HEK293T (cell line): ENCODE data around the gene SUSD4.

Experiments used
- CTCF ChIA-PET: fragments of 350-600 bp; formaldehyde crosslinking; extraction: SDS; loops from one replicate; lab custom pipeline; 2021; ENCODE audit warnings: antibody characterized with exemption, inconsistent platforms; lab: Yijun Ruan, JAX
- POLR2A ChIA-PET: fragments of 350-600 bp; formaldehyde crosslinking; extraction: SDS; loops from one replicate; lab custom pipeline; 2020; ENCODE audit warnings: antibody characterized with exemption, inconsistent platforms; lab: Yijun Ruan, JAX
- DNase-seq: peaks from one replicate; pipeline ENCODE4 v3.0.0; 2012; ENCODE audit warnings: mixed read lengths; ENCODE audit errors: extremely low spot score
- ARNT ChIP-seq: fragments of 450-650 bp; IDR thresholded peaks from 2 replicates; pipeline ENCODE4 v1.6.1; 2017; ENCODE audit warnings: mild to moderate bottlenecking
- BHLHE40 ChIP-seq: fragments of 450-650 bp; IDR thresholded peaks from 2 replicates; pipeline ENCODE4 v1.6.1; 2016; ENCODE audit warnings: mild to moderate bottlenecking, moderate library complexity, borderline replicate concordance
- CTBP1 ChIP-seq: fragments of 450-650 bp; IDR thresholded peaks from 2 replicates; pipeline ENCODE4 v1.6.1; 2016; ENCODE audit warnings: borderline replicate concordance
- ELF4 ChIP-seq: fragments of 450-650 bp; IDR thresholded peaks from 2 replicates; pipeline ENCODE4 v1.6.1; 2017; ENCODE audit warnings: antibody characterized with exemption
- FOXA1 ChIP-seq: fragments of 450-650 bp; IDR thresholded peaks from 2 replicates; pipeline ENCODE4 v1.6.1; 2016; ENCODE audit warnings: mild to moderate bottlenecking
- FOXK2 ChIP-seq: fragments of 450-650 bp; IDR thresholded peaks from 2 replicates; pipeline ENCODE4 v1.6.1; 2016; ENCODE audit warnings: mild to moderate bottlenecking
- FOXM1 ChIP-seq: fragments of 450-650 bp; IDR thresholded peaks from 2 replicates; pipeline ENCODE4 v1.6.1; 2017; ENCODE audit warnings: mild to moderate bottlenecking, borderline replicate concordance
- HDGF ChIP-seq: fragments of 450-650 bp; IDR thresholded peaks from 2 replicates; pipeline ENCODE4 v1.6.1; 2017; ENCODE audit warnings: antibody characterized with exemption, borderline replicate concordance
- L3MBTL2 ChIP-seq: fragments of 450-650 bp; conservative IDR thresholded peaks from 2 replicates; pipeline ENCODE4 v1.6.1; 2016; ENCODE audit warnings: mild to moderate bottlenecking
- LEF1 ChIP-seq: fragments of 450-650 bp; IDR thresholded peaks from 2 replicates; pipeline ENCODE4 v1.6.1; 2017; ENCODE audit warnings: mild to moderate bottlenecking, borderline replicate concordance
- NFRKB ChIP-seq: fragments of 450-650 bp; IDR thresholded peaks from 2 replicates; pipeline ENCODE4 v1.6.1; 2016; ENCODE audit warnings: mild to moderate bottlenecking, moderate library complexity
- SP1 ChIP-seq: fragments of 450-650 bp; IDR thresholded peaks from 2 replicates; pipeline ENCODE4 v1.6.1; 2017
- SUZ12 ChIP-seq: fragments of 450-650 bp; IDR thresholded peaks from 2 replicates; pipeline ENCODE4 v1.6.1; 2016; ENCODE audit warnings: mild to moderate bottlenecking
- TARDBP ChIP-seq: fragments of 450-650 bp; IDR thresholded peaks from 2 replicates; pipeline ENCODE4 v1.6.1; 2016
- ZNF384 ChIP-seq: fragments of 450-650 bp; IDR thresholded peaks from 2 replicates; pipeline ENCODE4 v1.6.1; 2016
- TF ChIP-seq, protein P1 (sequence below): fragments of 450-650 bp; IDR thresholded peaks from 2 replicates; pipeline ENCODE4 v1.6.1; 2016

Gene SUSD4

DNA sequence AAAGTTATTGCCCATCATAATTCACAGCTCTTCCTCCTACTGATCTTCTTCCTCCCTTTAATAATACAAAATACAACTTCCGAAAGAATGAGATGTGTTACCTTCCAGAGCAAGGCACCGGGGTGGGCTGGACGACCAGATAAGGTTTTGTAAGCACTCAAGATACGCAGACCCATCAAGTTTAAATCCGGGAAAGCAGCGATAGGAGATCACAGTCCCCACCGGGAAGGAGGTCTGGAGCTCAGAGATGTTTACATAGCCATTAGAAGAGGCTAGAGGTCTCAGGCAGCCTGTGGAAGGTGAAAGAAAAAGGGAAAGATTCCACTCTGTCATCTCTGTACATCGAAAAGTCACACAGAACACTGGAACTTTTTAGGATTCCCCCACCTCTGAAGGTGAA, 99.4 kb downstream of the SUSD4 start:
- ChIA-PET CTCF (no interaction called here), POLR2A (no interaction called here)
- TF ChIP-seq SP1 (no peak), SUZ12 (no peak), NFRKB (no peak), LEF1 (no peak), CTBP1 (no peak), ARNT (no peak), FOXM1 (no peak), TARDBP (no peak), ELF4 (no peak), BHLHE40 (no peak)
- no peak for DNase-seq

DNA sequence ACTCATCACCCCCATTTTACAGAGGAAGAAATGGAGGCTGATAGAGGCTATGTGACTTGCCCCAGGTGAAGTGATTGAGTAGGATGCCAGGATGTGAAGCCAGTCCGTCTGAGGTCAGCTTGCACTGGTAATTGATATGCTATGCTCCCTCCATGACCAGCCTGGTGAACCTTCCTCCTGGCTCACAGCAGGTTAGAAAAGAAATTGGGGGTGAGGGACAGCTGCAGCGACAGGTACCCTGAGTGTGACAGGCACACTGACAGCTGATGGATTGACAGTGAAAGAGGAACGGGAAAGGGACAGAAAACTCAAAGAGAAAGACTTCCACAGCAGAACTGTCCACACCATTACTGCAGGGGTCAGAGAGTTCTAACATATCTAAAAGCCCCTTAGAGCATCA, 102.1 kb downstream of the SUSD4 start:
- DNase-seq, result no peak
- no peak for TF ChIP-seq FOXK2
- no peak for TF ChIP-seq FOXM1
- no peak for TF ChIP-seq L3MBTL2
- no peak for TF ChIP-seq ZNF384
- TF ChIP-seq SP1, result no peak
- TF ChIP-seq TARDBP, result no peak
- no peak for TF ChIP-seq ELF4
- no peak for TF ChIP-seq ARNT
- ChIA-PET POLR2A (no interaction called here), CTCF (no interaction called here)

DNA sequence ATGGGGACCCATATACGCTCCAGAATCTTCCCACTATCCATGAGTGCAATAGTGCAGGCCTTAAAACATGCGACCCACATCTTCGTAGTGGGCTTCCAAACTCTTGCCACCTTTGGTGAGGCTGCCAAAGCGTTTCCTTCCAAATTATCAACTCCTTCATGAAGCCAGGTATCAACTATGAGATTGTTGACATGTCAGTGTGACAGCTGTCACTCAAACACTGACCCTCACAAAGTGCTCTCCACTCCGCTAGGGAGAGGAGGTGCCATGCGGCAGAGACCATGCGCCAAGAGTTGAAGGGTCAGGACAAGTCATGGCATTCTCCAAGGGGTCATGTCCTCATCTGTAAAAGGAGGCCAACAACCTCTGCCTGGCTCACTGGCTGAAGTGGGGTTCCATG, 103.3 kb downstream of the SUSD4 start:
- ChIA-PET CTCF (no interaction called here), POLR2A (no interaction called here)
- DNase-seq, result no peak
- no peak for TF ChIP-seq HDGF
- TF ChIP-seq, protein P1, sequence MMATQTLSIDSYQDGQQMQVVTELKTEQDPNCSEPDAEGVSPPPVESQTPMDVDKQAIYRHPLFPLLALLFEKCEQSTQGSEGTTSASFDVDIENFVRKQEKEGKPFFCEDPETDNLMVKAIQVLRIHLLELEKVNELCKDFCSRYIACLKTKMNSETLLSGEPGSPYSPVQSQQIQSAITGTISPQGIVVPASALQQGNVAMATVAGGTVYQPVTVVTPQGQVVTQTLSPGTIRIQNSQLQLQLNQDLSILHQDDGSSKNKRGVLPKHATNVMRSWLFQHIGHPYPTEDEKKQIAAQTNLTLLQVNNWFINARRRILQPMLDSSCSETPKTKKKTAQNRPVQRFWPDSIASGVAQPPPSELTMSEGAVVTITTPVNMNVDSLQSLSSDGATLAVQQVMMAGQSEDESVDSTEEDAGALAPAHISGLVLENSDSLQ, result peak; percentile 92

DNA sequence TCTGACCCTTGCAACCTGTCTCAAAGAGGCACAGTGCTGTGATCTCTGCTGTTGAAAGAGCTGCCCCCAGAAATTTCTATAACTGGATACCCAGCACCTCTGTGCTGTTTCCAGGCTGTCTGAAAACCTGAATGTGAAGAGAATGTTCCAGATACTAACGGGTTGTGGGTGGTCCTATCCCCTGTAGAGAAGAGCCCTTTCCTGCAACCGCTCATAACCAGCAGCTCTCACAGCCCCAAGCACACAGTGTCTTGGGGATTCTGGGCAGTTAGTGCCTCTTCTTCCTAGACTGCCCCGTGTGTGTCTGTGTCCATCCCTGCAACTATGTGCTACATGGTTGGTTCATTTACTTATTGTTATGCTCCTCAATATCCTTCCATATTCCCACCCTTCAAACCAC, 104.5 kb downstream of the SUSD4 start:
- TF ChIP-seq NFRKB, result no peak
- no peak for TF ChIP-seq ELF4
- TF ChIP-seq FOXA1, result no peak
- TF ChIP-seq TARDBP, result no peak
- no peak for TF ChIP-seq CTBP1
- TF ChIP-seq LEF1, result no peak
- TF ChIP-seq SUZ12, result no peak
- POLR2A ChIA-PET, result no interaction called here
- CTCF ChIA-PET, result no interaction called here
- no peak for DNase-seq

DNA sequence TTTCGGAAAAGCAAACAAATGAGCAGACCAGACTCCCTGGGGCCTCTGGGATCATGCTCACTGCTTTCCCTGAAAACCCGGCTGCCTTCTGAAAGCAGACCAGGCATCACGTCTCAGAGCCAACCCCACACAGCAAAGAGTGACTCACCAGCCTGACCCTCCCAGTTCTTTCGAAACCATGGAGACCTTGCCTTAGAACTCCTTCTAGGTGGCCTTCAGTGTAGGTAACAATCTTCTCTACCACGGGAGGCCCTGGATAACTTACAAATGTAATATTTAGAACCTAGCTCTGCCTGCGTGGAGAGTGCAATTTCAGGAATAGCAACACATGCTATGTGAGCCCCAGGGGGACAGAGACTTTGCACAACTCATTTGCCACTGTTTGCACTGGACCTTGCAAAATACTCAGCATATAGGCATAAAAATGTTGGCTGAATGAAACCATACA, 105.2 kb downstream of the SUSD4 start:
- ChIA-PET POLR2A (no interaction called here), CTCF (no interaction called here)
- TF ChIP-seq L3MBTL2, result no peak
- TF ChIP-seq NFRKB, result no peak
- no peak for TF ChIP-seq TARDBP
- no peak for TF ChIP-seq ZNF384
- no peak for TF ChIP-seq BHLHE40
- TF ChIP-seq SUZ12, result no peak
- TF ChIP-seq FOXK2, result no peak
- TF ChIP-seq LEF1, result no peak
- no peak for TF ChIP-seq FOXA1
- TF ChIP-seq HDGF, result no peak
- TF ChIP-seq, protein P1, result no peak
- TF ChIP-seq SP1, result no peak
- TF ChIP-seq ELF4, result no peak
- no peak for TF ChIP-seq CTBP1
- no peak for TF ChIP-seq FOXM1

DNA sequence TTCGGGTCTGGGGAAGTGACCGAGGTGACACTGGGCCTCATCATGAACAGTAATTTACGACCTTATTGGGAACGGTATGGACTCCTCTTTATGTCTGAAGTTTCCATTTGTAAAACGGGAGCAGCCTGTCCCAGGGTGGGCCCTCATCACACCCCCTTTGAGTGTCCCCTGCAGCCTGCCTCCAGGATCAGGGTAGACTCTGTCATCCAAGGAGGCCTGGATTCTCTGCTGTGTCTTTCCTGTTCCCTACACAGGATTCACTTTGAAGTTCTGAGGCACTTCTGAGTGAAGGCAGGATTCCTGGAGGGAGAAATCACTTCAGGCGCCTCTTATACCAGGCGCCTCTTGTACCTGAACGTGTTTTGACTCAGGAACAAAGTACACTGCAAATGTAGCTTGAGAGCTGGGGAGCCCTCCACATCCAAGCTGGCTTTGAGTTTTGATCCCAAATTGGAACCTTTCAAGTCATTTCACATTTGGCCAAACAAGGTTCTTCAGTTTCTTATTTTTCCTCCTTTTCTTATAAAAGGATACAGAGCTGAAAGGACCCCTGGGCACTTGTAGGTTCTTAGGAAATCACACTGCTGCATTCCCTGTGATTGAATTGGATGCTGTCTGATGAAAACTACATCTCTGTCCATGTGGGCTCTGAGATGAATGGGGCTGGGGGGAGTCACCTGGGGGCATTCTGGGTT, 106.0 kb downstream of the SUSD4 start:
- no peak for TF ChIP-seq HDGF
- no peak for TF ChIP-seq LEF1
- no peak for TF ChIP-seq FOXA1
- no peak for TF ChIP-seq ZNF384
- TF ChIP-seq FOXK2, result no peak
- no peak for TF ChIP-seq FOXM1
- no peak for TF ChIP-seq TARDBP
- TF ChIP-seq NFRKB, result no peak
- TF ChIP-seq ARNT, result no peak
- TF ChIP-seq, protein P1, result no peak
- TF ChIP-seq SUZ12, result no peak
- TF ChIP-seq CTBP1, result no peak
- CTCF ChIA-PET, result interaction anchor here (0.6 kb wide), 1 partner anchor 481 kb away, joined by 4 read pairs; no protein-coding TSS in a partner anchor
- no peak for DNase-seq
- POLR2A ChIA-PET, result interaction anchor here (0.6 kb wide), 1 partner anchor 106 kb away, joined by 4 read pairs; the partner anchor contains the start of gene SUSD4

More for the DNA sequence above, 105.2 kb downstream of the SUSD4 start:
- no peak for DNase-seq
